GM18861 (cell line): Measurements from ENCODE around the gene SGMS1.
"Not testable (repeated sequence)": the region's sequence is repeated elsewhere in the genome, so short reads cannot be mapped to it uniquely, and the experiment has no call there.

Experiments used
- ATAC-seq: cut with Tn5 transposase; IDR thresholded peaks from one replicate; pipeline ENCODE4 v1.9.1; 2021; ENCODE audit not compliant: unreplicated experiment

Gene SGMS1

GRCh38 chr10:50561816-50562215 is 61.9 kb downstream of the SGMS1 start:
- no peak for ATAC-seq

- no peak for ATAC-seq
Measured at GRCh38 chr10:50561266-50561665, 62.5 kb downstream of the SGMS1 start.

DNA sequence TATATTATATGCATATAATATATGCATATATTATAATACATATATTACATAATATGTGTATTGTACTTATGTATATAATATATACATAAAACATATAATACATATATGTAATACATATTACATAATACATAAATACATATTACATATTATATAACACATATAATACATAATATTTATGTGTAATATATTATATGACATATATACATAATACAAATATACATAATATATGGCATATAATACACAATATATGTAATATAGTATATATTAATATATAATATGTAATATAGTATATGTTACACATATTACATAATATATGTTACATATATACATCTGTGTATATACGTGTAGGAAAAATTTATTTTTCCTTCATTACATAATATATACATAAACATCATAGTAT is 63.4 kb downstream of the SGMS1 start:
- no peak for ATAC-seq

DNA sequence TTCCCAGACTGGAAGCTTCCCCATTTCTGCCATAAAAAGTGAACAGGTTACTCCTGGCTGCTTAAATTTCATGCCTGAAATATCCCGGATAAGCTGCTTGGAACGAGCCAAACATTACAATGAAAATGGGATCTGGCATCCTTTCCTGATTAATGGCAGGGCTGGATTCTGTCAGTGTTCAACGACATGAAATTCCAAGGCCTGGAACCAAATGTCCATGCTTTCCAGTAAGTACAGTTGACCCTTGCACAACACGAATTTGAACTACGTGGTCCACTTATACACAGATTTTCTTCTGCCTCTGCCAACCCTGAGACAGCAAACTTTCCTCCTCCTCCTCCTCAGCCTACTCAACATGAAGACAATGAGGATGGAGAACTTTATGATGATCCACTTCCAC is 65.4 kb downstream of the SGMS1 start:
- ATAC-seq = no peak

GRCh38 chr10:50557130-50557682 is 66.5 kb downstream of the SGMS1 start:
- ATAC-seq = no peak

- ATAC-seq = no peak
Measured at GRCh38 chr10:50556237-50557120, 67.3 kb downstream of the SGMS1 start.

DNA sequence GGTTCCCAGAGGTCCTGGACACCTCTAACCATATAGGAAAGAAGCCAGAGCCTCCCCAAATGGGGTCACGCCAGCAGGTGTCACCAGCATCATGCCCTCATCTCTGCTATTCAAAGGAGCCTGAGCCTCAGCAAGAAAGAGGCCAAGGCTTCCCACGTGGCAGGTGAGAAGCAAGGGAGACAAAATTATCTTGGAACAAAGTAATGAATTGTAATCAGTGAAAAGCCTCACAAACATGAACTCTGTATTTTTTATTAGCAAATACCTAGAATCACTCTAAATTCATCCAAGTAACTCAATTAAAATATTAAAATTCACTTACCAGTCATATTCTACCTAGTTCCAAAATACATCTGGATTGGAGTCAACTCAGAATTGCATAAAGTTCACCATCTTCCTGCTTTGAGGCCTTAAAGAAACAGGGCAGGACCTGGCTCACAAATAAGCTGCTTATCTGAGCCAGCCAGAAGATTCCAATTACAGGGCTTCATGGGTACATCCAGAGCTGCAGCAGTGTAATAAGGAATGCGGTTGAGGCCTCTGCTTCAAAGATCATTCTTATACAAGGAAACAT is 68.7 kb downstream of the SGMS1 start:
- ATAC-seq = no peak

DNA sequence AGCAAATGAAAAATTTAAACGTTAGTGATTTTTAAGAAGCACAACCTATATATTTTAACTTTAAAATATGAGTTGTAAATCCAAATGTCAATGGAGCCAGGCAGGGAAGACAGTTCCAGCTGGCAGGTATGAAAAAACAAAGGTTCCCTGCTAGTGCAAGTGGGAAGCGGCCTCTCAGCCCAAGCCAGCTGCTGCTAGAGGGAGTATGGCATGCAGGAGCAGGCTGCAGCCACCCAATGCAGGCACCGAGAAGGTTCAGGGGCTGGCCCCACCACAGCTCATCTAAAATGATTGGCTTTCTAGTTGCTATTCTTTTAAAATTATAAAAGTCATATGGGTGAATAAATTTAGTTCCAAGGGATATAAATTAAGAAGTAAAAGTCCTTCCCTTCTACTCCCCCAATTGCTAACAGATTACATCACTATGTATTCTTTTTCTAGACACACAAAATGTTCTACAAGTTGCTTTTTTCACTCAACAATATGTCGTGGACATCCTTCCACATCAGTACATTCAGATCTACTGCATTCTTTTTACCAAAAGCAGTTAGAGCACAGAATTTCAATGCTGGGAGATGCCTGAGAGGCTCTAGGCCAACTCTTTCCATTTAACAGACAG is 69.3 kb downstream of the SGMS1 start:
- ATAC-seq = no peak

- ATAC-seq = peak; percentile 77
Measured at GRCh38 chr10:50552771-50553535, 70.8 kb downstream of the SGMS1 start.

DNA sequence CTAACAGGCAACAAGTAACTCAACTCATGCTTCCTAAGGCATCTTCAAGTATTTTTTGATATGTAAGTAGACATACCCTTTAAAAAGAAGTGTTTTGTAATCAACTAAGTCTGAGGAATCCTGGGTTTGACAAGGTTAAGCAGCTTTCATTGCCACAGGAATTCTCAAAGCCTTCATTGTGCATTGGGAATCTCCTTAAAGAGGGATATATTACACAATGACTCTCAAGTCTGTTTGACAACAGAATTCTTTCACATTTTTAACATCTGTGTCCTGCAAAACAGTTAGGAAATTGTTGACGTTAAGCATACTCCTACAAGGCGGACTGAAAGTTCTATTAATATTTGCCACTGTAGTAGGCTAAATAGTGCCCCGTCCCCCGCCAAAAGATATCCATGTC is 71.4 kb downstream of the SGMS1 start:
- no peak for ATAC-seq

DNA sequence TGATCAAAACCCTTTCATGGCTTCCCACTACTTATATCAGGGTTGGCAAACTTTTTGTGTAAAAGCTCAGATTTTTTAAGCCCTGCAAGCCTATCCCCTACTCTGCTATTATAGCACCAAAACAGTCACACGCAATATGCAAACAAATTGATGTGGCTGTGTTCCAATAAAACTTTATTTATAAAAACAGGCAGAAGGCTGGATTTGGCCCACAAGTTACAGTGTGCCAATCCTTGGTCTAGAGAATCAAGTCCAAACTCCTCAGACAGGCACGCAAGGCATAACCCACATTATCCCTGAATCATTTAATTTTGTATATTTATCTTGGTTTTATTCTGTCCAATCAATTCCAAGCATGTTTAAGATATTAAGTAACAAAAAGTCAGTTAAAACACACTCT is 71.9 kb downstream of the SGMS1 start:
- no peak for ATAC-seq

DNA sequence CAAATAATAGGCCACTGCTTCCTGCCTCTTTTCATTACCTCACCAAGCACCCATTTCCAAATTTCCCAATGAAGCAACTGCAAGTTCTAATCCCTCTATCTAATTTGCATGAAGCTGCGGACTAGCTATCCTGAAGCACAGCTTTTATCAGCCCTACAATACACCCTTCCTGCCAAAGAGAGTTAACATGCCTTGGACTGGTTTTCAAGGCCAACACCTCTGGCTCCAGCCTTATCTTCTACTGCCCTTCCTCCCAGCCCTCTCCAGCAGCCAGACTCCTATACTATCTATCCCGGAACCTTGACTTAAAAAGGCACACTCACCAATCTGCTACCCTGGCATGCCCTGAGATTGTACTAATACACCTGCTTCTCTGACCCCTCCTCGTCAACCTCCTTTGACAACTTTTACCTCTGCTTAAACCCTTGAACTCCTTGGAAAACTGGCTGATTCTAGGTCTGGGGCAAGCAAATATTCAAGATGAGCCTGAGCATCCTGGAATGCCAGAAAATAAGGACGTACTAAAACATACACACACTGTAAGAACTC is 73.4 kb downstream of the SGMS1 start:
- no peak for ATAC-seq

DNA sequence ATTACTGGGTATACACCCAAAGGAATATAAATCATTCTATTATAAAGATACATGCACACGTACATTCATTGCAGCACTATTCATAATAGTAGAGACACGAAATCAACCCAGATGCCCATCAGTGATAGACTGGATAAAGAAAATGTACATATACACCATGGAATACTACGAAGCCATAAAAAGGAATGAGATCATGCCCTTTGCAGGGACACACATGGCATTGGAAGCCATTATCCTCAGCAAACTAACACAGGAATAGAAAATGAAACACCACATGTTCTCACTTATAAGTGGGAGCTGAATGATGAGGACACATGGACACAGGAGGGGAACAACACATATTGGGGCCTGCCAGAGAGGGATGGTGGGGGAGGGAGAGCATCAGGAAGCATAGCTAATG is 74.6 kb downstream of the SGMS1 start:
- ATAC-seq = not testable (repeated sequence)

- ATAC-seq = not testable (repeated sequence)
Measured at GRCh38 chr10:50548481-50548880, 75.3 kb downstream of the SGMS1 start.

DNA sequence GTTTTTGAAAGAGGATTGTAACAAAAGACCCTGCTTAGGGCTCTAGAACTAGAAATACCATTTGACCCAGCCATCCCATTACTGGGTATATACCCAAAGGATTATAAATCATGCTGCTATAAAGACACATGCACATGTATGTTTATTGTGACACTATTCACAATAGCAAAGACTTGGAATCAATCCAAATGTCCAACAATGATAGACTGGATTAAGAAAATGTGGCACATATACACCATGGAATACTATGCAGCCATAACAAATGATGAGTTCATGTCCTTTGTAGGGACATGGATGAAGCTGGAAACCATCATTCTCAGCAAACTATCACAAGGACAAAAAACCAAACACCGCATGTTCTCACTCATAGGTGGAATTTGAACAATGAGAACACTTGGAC is 77.5 kb downstream of the SGMS1 start:
- not testable (repeated sequence) for ATAC-seq

GRCh38 chr10:50545846-50546245 is 77.9 kb downstream of the SGMS1 start:
- ATAC-seq = no peak

- ATAC-seq = no peak
Measured at GRCh38 chr10:50544857-50545429, 78.8 kb downstream of the SGMS1 start.

- no peak for ATAC-seq
Measured at GRCh38 chr10:50544095-50544856, 79.5 kb downstream of the SGMS1 start.

GRCh38 chr10:50542871-50543270 is 80.9 kb downstream of the SGMS1 start:
- no peak for ATAC-seq

GRCh38 chr10:50541921-50542320 is 81.8 kb downstream of the SGMS1 start:
- ATAC-seq = peak; percentile 37
